A549 (cell line): ENCODE data around the gene ING3.

Experiments used
- CHD2 ChIP-seq: fragments of 150-350 bp; IDR thresholded peaks from 2 replicates; pipeline ENCODE4 v1.6.1; 2014; ENCODE audit warnings: low read length; ENCODE audit not compliant: partially characterized antibody
- CHD4 ChIP-seq: fragments of 200-600 bp; sonication (generic); IDR thresholded peaks from 2 replicates; pipeline ENCODE4 v1.6.1; 2016; ENCODE audit warnings: antibody characterized with exemption, mild to moderate bottlenecking, borderline replicate concordance
- POLR2A ChIP-seq: IDR thresholded peaks from 2 replicates; pipeline ENCODE4 v1.6.1; 2012; ENCODE audit warnings: mild to moderate bottlenecking, low read length
- SMC3 ChIP-seq: fragments of >200 bp; sonication (Bioruptor Twin); formaldehyde crosslinking; IDR thresholded peaks from 3 replicates; pipeline ENCODE4 v1.6.1; 2018; ENCODE audit warnings: inconsistent platforms
- TF ChIP-seq, protein P1 (sequence below): IDR thresholded peaks from 2 replicates; pipeline ENCODE4 v1.6.1; 2012
- TF ChIP-seq, protein P2 (sequence below): fragments of >200 bp; sonication (Bioruptor Twin); formaldehyde crosslinking; IDR thresholded peaks from 3 replicates; pipeline ENCODE4 v1.5.1; 2016
- TF ChIP-seq, protein P3 (sequence below): fragments of 200-600 bp; sonication (generic); IDR thresholded peaks from 2 replicates; pipeline ENCODE4 v1.6.1; 2016; ENCODE audit warnings: antibody characterized with exemption, mild to moderate bottlenecking, moderate library complexity
- TF ChIP-seq, protein P4 (sequence below): fragments of 250-450 bp; sonication (Bioruptor Pico); IDR thresholded peaks from 2 replicates; pipeline ENCODE4 v1.5.0; 2021; ENCODE audit warnings: mild to moderate bottlenecking, moderate library complexity, borderline replicate concordance

DNA sequence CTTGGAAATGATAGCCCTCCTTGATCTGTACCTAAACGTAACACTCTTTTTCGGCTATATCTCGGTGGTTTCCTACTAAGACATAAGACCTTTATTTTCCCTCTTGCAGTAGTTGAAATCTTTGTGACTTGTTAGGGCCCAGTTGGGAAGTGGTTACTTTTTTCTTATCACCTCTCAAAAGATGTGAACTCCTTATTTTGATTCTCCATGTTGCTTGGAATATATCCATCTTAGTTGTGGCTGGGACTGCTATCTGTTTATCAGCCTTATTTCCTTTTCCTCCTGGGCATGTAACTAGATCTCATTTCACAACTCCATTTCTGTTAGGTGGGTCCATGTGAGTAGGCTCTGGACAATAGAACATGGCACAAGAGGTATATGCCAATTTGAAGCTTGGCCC lies 33.8 kb downstream of the ING3 start:
- TF ChIP-seq SMC3 (no peak), CHD4 (no peak), CHD2 (no peak), POLR2A (no peak)
- TF ChIP-seq, protein P1, sequence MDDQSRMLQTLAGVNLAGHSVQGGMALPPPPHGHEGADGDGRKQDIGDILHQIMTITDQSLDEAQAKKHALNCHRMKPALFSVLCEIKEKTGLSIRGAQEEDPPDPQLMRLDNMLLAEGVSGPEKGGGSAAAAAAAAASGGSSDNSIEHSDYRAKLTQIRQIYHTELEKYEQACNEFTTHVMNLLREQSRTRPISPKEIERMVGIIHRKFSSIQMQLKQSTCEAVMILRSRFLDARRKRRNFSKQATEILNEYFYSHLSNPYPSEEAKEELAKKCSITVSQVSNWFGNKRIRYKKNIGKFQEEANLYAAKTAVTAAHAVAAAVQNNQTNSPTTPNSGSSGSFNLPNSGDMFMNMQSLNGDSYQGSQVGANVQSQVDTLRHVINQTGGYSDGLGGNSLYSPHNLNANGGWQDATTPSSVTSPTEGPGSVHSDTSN: no peak
- TF ChIP-seq, protein P2, sequence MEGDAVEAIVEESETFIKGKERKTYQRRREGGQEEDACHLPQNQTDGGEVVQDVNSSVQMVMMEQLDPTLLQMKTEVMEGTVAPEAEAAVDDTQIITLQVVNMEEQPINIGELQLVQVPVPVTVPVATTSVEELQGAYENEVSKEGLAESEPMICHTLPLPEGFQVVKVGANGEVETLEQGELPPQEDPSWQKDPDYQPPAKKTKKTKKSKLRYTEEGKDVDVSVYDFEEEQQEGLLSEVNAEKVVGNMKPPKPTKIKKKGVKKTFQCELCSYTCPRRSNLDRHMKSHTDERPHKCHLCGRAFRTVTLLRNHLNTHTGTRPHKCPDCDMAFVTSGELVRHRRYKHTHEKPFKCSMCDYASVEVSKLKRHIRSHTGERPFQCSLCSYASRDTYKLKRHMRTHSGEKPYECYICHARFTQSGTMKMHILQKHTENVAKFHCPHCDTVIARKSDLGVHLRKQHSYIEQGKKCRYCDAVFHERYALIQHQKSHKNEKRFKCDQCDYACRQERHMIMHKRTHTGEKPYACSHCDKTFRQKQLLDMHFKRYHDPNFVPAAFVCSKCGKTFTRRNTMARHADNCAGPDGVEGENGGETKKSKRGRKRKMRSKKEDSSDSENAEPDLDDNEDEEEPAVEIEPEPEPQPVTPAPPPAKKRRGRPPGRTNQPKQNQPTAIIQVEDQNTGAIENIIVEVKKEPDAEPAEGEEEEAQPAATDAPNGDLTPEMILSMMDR: no peak
- TF ChIP-seq, protein P3, sequence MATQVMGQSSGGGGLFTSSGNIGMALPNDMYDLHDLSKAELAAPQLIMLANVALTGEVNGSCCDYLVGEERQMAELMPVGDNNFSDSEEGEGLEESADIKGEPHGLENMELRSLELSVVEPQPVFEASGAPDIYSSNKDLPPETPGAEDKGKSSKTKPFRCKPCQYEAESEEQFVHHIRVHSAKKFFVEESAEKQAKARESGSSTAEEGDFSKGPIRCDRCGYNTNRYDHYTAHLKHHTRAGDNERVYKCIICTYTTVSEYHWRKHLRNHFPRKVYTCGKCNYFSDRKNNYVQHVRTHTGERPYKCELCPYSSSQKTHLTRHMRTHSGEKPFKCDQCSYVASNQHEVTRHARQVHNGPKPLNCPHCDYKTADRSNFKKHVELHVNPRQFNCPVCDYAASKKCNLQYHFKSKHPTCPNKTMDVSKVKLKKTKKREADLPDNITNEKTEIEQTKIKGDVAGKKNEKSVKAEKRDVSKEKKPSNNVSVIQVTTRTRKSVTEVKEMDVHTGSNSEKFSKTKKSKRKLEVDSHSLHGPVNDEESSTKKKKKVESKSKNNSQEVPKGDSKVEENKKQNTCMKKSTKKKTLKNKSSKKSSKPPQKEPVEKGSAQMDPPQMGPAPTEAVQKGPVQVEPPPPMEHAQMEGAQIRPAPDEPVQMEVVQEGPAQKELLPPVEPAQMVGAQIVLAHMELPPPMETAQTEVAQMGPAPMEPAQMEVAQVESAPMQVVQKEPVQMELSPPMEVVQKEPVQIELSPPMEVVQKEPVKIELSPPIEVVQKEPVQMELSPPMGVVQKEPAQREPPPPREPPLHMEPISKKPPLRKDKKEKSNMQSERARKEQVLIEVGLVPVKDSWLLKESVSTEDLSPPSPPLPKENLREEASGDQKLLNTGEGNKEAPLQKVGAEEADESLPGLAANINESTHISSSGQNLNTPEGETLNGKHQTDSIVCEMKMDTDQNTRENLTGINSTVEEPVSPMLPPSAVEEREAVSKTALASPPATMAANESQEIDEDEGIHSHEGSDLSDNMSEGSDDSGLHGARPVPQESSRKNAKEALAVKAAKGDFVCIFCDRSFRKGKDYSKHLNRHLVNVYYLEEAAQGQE: no peak
- TF ChIP-seq, protein P4, sequence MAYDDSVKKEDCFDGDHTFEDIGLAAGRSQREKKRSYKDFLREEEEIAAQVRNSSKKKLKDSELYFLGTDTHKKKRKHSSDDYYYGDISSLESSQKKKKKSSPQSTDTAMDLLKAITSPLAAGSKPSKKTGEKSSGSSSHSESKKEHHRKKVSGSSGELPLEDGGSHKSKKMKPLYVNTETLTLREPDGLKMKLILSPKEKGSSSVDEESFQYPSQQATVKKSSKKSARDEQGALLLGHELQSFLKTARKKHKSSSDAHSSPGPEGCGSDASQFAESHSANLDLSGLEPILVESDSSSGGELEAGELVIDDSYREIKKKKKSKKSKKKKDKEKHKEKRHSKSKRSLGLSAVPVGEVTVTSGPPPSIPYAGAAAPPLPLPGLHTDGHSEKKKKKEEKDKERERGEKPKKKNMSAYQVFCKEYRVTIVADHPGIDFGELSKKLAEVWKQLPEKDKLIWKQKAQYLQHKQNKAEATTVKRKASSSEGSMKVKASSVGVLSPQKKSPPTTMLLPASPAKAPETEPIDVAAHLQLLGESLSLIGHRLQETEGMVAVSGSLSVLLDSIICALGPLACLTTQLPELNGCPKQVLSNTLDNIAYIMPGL: no peak
